ENCODE data around the gene TANC1.

- TF ChIP-seq POLR2A (IDR thresholded peaks at IDR 0.05; ENCODE audit: low read length) (no peak), GATA1 (IDR thresholded peaks at IDR 0.05; ENCODE audit: low read depth, low read length) (no peak)
Observed at GRCh38 chr2:158943973-158944372, 24.5 kb upstream of the TANC1 start.

Measured in erythroblast (primary cell).